GM21786 (cell line): ENCODE results near the gene CCDC27.
"Not testable (repeated sequence)": the region's sequence is repeated elsewhere in the genome, so short reads cannot be mapped to it uniquely, and the experiment has no call there.

ENCODE experiments used
- ATAC-seq: cut with Tn5 transposase; IDR thresholded peaks from one replicate; pipeline ENCODE4 v1.9.1; 2021; ENCODE audit not compliant: unreplicated experiment

The CCDC27 gene

DNA sequence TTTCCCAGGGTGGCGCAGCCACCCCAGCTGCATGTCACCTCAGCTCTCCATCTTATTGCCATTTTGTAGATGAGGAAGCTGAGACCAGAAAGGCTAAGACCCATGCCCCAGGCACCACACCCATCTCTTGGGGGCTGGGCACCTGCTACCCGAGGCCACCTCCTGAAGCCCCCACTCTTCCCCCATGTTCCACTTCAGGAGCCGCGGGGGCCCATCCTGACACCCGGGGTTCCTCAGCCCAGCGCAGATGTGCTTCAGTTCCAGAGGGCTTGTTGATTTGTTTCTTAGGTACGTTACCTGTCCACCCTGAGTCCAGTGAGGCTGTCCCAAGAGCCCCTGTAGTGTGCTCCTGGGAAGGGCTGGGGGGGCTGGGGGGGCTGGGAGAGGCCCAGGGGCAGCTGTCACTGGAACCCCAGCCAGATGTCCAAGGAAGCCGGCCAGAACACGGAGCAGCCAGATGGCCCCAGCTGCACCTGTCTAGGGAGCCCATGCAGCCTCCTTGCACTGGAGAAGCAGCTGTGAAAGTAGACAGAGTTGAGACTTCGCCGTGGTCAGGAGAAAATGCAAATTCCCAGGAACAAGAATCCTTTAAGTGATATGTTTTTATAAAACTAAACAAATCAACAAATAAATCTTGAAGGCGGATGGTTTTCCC, 17.1 kb upstream of the CCDC27 start:
- no peak for ATAC-seq

DNA sequence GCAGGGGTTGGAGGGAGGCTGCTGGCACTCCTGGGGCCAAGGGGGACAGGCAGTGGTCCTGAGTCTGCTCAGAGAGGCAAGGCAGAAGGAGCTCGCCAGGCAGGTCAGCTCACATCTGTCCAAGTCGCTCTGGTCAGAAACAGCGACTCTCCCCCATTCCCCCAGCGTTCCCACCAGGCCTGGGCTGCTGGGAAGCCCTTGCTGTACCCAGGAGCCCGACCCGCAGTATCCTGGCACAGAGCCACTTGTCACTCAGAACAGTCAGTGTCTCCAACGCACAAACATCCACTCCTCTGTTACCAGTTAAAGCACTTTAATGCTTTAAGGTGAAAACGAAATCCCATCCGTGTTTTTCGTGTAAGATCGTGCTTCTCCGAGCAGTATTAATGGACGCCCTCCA, 16.6 kb upstream of the CCDC27 start:
- ATAC-seq = no peak

DNA sequence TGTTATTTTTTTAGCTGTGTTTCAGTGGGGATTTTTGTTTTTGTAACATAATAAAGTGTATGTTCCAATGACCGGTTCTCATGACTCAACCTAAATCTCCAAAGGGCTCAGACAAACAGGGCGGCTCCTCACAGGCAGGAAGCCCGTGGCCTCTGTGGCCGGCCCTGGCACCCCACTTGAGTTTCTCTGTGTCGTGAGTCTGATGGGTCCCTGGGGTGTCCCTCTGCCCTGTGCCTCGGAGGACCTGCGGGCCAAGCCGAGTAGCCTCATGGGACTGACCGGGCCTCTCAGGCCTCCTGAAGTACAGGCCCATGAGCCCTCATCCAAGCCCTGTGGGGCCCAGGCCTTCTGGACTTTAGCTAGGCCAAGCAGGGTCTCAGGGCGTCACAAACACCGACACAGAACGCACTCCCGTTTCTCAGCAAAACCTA, 16.1 kb upstream of the CCDC27 start:
- no peak for ATAC-seq

DNA sequence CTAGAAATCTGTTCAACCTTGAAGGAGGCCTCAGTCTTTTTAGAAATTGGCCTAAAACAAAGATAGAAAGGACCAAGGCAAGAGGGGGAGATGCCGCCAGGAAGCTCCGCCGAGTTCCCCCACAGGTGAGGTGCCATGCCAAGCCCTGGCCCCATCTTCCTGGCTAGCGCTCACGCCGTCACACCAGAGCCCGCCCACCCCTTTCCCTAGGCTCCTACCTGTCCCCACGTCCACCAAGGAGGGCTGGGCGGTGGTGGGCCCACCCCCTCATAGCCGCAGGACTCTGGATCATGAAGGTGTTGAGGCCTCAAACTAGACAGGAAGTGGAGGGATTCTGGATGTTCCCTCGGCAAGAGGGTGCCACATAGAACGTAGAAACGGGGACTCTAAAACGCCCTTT, 15.5 kb upstream of the CCDC27 start:
- ATAC-seq = no peak

DNA sequence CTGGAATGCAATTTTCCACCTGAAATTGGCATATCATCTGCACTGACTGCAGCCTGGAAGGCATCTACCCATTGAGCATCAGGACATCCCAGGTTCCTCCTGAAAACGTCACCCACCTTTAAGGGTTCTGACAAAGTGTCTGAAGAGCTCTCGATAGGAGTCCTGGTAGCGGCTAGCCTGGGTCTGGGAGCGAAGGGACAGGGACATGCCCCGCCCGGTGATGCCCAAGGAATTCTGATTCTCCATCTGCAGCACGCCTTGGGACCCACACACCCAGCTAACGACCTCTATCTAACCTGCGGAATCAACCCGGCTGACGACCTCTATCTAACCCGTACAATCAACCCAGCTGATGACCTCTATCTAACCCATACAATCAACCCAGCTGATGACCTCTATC, 13.3 kb upstream of the CCDC27 start:
- no peak for ATAC-seq

DNA sequence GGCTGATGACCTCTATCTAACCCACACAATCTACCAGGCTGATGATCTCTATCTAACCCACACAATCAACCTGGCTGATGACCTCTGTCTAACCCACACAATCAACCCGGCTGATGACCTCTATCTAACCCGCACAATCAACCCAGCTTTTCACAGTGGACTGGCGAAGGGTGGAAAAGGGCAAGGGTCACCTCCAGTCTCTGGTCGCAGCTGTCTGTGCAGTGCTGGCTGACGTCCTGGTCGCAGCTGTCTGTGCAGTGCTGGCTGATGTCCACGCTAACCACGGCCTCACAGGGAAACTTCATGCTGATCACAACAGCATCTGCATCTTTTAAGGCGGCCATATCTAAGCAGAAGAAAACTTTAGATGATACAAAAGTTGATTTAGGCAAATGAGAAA, 12.2 kb upstream of the CCDC27 start:
- no peak for ATAC-seq

DNA sequence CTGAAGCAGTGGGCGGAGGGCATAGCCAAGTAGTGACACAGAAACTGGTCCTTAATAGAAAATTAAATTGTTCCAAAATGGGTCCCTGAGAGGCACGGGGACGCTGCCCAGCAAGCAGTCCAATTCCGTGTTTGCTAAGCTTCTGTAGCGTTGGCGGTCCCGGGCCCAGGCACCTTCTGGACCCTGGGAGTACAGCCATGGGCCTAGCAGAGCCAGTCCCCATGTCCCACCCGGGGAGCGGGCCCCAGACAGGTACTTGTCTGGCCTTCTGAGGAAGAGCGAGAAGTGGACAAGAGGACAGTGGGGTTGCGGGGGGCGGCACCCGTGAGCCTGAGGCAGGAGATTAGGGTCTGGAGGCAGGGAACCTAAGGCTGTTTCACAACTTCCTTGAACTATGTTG, 11.5 kb upstream of the CCDC27 start:
- ATAC-seq = no peak

DNA sequence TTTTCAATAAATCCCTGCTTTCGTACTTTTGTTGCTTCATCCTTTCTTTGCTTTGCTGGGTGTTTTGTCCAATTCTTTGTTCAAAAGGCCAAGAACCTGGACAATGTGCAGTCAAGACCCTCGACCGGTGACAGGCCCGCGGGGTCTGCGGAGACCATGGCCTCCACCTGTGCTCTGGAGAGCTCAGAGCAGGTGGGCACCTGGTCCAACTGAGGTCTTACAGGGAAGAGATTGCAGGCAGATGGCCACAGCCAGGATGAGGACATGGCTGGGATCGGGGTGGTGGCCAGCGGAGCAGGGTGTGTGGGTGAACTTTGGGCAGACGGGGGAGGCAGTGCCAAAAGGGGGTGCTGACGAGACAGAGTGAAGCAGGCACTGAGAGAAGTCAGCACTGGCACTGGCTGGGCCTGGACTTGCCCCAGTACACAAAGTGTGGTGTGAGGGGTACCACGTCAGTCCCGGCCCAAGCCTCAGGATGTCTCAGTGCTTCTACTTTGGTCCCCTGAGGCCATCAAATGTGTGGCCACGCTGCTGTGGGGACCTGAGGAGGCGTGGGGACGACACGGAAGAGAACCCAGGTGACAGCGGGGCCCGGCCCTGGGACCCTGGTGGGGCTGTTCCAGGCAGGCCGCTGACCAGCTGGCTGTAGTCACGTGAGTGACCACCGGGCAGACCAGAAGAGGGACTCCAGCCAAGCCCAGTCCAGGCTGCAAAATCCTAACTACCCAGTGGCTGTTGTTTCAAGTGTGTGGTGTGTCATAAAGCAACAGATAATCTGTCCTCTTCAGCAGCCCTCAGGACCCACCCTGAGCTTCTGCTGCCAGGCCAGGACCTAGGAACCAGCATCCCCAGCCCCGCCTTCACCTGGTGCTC, 10.4 kb upstream of the CCDC27 start:
- no peak for ATAC-seq

DNA sequence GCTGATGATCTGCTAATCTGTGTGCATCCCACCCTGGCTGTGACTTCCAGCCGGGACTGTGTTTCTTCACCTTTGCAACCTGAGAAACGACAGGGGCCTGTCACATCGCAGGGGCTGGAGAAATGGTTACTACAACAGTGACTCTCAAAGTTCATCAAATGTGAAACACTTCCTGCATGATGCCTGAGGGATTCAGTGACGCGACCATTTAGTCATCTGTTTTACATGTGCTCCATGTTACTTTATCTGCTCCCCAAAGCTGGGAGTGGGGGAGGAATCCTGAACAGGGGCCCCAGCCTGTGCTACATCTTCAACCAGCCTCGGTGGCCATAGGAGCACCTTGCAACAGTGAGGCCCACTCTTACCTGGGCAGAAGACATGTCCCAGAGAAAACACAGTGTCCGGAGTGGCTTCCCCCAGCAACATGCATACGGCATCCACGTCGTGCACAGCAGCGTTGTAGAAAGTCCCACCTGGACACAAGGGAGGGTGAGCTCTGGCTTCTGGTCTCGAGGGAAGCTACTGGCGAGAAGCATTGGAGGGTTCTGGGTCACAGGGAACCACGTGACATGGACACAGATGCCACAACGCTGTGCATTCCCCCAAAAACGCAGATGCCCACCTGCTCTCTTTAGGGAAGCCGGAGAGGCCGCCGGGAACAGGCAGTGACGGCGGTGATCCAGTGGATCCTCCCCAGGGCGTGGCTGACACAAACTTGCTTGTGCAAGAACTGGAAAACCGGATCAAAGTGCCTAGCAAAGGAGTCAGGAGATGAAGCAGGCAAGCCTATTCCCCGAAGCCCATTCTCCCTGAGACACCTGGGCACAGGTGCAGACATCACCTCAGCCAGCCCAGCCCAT, 9.6 kb upstream of the CCDC27 start:
- ATAC-seq = no peak

DNA sequence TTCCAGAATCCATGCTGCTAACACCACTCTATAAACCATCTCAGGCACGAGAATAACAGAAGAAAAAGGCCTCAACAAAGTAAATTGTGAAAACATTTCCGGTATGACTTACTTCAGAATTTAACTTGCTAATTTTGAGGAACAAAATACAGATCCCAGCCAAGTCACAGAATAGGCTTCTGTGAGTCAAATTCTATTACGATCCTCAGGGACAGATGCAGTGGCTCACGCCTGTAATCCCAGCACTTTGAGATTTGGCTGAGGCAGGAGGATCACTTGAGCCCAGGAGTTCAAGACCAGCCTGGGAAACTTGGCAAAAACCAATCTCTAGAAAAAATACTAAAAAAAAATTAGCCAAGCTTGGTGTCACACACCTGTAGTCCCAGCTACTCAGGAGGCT, 8.8 kb upstream of the CCDC27 start:
- ATAC-seq = no peak

DNA sequence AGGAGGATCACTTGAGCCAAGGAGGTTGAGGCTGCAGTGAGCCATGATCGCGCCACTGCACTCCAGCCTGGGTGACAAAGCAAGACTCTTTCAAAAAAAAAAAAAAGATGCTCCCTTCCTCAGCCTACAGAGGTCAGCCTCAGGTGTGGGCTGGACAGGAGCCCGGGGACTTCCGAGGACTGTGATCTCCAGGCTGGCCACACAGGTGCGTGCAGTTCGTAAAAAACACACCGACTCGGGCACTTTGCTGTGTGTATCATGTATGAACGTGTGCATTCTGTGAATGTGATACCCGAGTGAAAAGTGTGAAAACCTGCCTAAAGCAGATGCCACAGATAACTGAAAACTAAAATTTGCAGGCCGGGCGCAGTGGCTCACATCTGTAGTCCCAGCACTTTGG, 8.4 kb upstream of the CCDC27 start:
- no peak for ATAC-seq

DNA sequence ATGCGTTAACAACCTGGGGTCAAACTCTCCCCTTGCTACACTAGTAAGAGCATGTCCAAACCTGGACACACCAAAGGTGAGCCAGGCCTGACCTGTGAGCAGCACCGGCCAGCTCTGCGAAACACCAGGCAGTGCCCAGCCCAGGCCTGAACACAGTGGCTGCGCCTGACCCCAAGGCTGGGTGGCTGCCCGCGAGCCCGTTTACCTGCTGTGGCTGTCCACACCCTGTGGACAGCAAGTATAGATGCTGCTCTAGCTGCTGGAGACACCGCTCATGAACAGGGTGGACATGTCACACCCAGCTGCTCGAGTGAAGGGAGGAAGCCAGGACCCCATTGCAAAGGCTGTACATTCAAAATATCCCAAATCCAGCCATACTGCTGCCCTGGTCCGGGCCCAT, 7.6 kb upstream of the CCDC27 start:
- ATAC-seq = no peak

DNA sequence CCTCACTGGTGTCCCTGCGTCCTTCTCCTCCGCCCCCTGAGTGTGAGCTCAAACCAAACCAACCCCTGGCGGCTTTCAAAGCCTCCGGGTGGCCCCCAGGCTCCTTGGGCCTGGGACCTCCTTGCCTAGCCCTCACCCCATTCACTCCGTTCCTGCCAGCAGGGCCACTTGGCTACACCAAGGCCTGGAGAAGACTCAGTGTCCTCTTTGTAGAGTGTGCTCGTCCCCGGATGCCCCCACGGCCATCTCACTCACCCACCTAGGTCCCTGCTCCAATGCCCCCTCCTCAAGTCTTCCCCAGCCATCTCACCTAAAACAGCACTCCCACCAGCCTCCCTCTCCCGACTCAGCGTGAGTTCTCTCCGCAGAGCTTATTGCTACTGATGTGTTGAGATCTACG, 7.2 kb upstream of the CCDC27 start:
- no peak for ATAC-seq

DNA sequence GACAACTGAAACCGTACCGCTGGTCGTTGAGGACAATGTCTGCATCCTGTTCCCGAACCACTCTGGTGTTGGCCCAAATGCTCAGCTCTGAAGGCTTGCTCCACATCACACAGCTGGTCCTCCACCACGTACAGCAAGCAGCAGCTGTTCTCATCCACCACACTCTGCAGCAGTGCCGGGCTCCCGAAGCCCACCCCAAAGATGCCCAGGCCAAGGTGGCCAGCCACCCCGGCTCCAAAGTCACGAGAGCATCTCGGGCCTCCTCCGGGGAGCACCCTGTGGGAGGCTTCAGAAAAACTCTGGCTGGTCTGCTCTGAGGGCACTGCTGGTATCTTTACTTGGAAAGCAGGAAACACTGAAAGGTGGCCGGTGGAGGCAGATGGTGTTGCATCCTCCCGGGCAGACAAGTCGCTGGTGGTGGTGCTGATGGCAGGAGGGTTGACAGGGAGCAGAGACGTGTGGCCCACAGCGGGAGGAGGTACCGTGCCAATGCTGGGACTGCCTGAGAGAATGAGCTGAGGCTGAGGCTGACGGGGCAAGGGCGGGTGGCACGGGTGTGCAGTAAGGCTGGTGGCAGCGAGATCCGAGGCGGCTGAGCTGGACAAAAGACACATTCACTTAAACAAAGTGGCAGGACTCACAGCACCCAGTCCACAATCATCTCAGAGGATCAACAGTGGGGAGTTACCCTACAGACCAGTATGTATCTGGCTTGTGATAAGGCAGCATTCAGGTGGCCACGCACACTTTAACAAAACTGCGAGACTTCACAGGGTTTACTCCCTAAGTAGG, 6.5 kb upstream of the CCDC27 start:
- ATAC-seq = no peak

DNA sequence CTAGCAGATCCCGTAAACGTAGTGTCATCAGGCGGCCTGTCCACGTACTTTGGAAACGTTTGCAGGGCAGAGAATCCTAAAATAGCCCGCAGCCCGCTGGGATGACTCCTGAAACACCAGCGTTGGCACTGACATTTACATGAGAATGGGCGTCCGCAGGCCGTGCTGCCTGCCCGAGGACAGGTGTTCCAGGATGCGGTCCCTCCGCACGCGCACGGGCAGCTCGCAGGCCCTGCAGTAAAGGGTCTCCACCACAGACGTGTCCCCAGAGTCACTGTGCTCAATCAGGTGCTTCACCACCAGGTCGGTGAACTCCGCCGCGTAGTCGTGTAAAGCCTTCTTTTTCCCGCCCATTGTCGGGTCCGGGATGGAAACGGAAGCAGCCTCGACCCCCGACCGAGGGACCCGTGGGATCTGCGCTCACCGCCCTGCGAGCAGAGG, 5.8 kb upstream of the CCDC27 start:
- ATAC-seq = no peak

DNA sequence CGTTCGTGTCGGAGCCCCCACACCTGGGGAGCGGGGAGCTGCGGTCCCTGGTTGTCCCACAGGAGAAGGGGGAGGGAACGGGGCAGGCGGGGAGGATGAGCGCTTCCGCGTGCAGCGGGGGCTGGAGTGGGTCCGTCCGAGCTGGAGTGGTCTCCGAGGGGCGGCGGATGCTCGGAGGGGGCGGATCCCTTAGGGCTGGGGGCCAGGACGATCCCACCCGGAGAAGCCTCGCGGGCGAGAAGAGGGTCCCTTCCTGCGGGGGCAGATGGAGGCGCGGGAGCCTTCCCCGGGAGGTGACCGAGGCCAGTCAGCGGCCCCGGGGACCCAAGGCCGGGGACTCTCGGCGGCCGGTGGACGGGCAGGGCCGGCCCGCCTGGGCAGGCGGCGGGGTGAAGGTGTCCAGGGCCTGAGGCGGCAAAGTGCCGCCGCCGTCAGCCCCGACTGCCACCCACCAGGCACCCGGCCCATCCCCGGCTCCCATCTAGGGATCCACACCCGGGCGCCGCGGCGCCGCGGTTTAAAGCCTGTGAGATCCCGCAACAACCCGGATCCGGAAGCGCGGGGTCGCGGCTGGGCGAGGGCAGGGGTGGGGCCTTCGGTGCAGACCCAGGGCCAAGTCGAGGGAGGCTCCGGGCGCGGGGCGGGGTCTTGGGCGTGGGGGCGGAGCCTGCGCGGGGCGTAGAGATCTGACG, 5.3 kb upstream of the CCDC27 start:
- ATAC-seq = no peak

DNA sequence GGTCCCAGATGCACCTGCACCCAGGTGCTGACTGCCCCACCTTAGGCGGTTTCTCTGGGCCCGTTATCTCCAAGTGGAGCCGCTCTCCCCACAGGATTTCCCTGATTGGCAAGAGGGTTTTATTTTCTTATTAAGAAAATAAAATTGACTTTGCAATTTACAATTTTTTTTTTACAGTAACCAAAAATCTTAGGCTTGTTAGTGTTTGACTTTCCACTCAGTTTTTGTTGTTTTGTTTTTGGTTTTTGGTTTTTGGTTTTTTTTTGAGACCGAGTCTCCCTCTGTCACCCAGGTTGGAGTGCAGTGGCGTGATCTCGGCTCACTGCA, 4.8 kb upstream of the CCDC27 start:
- no peak for ATAC-seq

DNA sequence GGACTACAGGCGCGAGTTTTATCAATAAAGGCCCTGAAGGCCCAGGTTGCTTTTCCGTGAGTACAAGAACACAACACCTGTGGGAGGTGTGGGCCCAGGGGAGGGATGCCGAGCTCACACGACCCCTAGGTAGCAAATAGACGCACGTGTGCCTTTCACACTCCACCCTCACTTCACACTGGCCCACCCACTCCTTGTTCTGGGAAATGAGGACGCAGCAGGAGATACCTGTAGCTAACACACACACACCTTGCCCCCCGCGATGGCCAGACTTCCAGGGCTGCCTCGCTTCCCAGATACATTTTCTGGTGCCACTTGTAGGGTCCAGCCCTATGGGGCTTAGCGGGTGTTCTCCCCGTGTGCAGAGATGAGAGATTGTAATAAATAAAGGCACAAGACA, 4.3 kb upstream of the CCDC27 start:
- ATAC-seq = no peak

DNA sequence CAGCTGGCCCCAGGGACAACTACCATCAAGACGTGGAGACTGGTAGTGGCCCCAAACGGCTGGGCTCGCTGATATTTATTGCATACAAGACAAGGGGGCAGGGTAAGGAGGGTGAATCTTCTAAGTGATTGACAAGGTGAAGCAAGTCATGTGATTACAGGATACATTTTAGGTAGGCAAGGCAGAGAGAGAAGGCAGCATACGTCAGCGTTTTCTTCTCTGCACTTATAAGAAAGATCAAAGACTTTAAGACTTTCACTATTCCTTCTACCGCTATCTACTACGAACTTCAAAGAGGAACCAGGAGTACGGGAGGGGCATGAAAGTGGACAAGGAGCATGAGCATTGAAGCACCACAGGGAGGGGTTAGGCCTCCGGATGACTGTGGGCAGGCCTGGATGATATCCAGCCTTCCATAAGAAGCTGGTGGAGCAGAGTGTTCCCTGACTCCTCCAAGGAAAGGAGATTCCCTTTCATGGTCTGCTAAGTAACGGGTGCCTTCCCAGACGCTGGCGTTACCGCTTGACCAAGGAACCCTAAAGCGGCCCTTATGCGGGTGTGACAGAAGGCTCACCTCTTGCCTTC, 3.8 kb upstream of the CCDC27 start:
- ATAC-seq = not testable (repeated sequence)

DNA sequence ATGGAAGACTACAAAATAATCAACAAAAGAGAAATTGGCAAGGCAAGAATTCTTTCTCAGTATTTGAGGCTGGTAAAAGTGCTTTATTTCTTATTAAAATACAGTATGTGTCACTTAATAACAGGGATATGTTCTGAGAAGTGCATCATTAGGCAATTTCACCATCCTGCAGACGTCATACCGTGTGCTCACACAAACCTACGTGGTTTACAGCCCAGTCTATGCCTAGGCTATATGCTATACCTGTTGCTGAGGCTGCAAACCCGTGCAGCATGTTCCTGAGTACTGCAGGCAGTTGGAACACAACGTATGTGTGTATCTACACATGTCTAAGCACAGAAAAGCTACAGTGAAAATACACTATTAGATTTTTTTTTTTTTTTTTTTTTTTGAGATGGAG, 2.7 kb upstream of the CCDC27 start:
- ATAC-seq = no peak
